ENCODE data around the gene CACNA2D4.

Gene CACNA2D4

GRCh38 chr12:1917172-1918070 lies 1.0 kb downstream of the CACNA2D4 start:
- peak; percentile 57 for DNase-seq

DNA sequence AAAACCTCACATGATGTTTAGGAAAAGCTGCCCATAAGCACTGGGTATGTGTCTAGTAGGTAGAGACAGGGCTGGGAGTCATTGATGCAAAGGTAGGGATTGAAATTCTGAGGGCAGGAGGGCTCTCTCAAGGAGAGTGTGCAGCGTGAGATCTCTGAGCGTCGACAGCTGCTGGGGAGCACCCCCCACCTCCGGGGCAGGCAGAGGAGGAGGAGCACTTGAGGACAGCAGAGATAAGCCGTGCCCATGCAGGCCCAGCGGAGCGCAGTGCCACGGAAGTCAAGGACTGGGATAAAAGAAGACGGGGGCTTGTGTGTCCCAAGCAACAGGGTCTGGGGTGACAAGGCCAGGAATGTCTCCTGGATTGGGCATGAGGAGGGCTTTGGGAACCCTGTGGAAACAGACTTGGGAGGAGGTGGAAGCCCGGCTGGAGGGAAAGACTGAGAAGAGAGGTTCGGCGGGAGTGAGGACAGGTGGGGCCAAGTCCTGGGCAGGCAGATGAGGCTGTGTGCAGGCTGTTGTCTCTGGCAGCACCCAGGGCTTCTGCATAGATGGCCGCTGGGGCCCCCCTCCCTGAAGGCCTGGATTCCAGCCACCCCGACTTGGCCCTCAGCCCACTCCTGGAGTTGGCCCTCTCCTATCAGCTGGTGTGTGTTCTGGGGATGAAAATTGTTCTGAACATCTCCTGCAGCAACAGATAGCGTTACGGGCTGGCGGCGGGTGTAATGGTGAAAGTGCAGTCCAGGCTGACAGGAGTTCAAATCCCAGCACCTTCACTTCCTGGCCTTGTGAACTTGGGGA lies 1.9 kb downstream of the CACNA2D4 start:
- peak; percentile 62 for DNase-seq

DNA sequence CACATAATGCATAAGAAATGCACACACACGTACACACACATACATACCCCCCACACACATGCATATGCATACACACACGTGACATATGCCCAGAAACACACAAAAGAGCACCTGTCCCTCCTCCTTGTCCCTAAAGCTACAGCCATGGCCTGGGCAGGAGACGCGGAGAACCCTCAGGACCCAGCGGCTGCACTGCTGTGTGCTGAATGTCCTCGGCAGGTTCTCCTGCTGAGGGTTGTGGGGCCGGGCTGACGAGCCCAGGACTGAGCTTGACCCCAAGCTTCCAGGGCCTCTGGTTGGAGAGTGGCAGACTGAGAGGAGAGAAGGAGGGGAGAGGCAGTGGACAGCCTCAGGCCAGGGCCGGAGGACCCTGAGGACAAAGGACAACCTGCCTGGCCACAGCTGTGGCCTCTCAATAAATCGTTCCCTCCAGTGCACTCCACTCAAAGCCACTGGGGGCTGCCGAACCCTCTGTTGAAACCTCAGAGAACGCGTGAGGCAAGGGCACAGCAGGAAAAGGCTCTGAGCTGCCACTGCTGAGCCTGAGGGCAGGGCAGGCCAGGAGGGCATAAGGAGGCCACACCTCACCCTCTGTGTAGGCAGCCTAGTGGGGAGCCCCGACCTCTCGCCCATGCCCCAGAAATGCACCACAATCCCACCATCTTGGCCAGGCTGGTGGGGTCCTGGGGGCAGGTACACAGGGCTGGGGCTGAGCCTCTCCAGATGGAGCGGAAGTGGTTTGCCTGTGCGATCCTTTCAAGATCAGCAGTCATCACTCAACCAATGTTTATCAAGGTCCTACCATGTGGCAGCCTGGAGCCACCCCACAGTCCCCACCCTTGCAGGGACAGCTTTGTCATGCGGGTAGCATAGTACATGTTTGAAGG lies 3.1 kb downstream of the CACNA2D4 start:
- DNase-seq = peak; percentile 43

DNA sequence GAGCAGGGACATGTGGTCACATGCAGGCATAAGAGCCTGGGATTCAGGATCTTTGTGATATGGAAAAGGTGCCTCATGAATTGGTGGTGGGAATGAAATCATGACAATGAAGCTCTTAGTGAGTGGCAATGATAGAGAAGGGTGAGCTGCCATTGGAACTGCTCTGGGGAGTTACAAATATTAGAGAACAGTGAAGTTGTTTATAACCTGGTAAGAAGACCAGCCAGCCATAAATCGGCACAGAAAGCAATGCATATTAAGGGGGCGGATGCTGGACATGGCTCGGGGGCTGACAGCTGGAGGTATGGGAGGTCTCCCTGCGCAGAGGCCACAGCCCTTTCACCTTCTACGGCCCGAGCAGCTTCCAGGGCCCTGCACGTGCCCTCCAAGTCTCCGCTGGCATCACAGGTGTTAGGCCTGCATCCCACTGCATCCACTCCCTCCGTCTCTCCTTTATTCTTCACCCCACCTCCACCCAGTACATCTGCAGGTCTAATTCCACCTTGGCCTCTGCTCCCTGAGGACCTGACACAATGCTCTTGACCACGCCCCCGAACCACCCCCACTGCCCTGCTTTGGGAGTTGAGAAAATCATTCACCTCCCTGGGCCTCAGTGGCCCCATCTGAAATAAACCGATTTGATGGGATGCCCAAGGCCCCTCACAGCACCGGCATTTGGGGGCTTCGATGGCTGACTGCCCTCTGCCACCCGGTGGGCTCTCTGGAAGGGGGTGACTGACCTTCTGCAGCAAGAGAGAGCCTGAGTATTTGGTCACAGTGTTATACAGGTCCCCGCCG lies 4.1 kb downstream of the CACNA2D4 start:
- DNase-seq = no peak

- no peak for DNase-seq
Measured at GRCh38 chr12:1913377-1914113, 4.9 kb downstream of the CACNA2D4 start.

DNA sequence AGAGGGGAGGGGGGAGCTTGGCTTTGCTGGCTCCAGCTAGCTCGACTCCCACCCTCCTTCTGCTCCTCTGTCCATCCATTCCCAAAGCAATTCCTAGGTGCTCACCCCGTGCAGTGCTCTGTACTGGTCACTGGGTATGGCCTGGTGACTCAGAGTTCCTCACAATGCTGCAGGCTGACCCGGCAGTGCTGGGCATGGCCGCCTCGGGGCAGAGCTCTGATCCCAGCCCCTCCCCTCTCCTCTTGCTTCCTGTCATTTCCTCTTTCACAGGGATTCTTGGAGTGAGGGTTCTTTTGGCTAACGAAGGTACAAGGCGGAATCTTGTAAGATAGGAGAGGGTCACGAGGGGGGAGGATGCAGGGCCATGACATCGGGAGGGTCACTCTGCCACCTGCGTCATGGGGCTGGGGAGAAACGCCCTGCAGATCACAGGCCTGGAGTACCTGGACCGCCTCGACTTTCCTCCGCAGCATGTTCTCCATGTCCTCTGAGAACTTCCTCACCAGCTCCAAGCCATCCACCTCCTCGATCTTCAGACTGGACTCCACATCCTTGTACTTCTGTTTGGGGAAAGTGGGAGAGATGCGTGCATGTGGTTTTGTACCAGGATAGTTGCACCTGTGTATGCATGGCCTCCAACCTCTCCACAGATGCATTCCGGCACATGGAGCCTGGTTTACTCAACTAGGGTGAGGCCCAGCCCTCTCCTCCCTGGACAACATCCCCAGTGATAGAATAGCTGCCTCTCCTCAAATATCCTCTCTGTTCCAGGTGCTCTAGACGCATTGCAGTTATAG lies 5.7 kb downstream of the CACNA2D4 start:
- no peak for DNase-seq

GRCh38 chr12:1911598-1912575 lies 6.6 kb downstream of the CACNA2D4 start:
- peak; percentile 32 for DNase-seq

DNA sequence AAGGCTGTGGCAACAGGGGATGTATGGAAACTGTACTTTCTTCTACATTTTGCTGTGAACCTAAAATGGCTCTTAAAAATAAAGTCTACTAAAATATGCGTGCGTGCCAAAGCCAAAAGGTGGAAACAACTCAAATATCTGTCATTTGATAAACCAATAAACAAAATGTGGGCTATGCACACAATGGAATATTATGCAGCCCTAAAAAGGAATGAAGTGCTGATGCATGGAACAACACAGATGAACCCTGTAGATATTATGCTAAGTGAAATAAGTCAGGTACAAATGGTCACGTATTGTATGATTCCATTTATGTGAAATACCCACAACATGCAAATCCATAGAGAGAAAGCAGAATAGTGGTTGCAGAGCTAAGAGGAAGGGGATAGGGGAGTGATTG lies 8.0 kb downstream of the CACNA2D4 start:
- no peak for DNase-seq

GRCh38 chr12:1908758-1909157 lies 9.7 kb downstream of the CACNA2D4 start:
- no peak for DNase-seq

GRCh38 chr12:1907652-1908611 lies 10.5 kb downstream of the CACNA2D4 start:
- no peak for DNase-seq

GRCh38 chr12:1906579-1906978 lies 11.9 kb downstream of the CACNA2D4 start:
- no peak for DNase-seq

DNA sequence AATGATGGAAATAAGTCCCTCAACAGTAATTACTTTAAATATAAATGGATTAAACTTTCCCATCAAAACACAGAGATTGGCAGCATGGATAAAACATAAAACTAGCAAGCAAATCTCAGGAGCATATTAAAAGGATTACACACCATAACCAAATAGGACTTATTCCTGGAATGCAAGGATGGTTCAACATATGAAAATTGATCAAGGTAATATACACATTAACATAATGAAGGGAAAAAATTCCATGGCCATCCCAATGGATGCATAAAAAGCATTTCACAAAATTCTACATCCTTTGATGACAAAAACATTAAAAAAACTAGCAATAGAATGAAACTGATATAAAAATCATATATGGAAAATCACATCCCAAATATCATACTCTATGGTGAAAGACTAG lies 13.6 kb downstream of the CACNA2D4 start:
- DNase-seq = no peak

DNA sequence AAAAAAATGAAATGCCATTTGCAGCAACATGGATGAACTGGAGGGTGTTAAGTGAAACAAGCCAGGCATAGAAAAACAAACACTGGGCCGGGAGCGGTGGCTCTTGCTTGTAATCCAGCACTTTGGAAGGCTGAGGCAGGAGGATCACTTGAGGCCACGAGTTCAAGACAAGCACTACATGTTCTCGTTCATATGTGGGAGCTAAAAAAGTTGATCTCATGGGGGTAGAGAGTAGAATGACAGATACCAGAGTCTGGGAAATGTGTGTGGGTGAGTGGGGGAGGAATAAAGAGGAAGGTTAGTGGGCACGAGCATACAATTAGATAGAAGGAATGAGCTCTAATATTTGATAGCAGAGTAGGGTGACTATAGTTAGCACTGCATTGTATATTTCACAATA lies 21.5 kb downstream of the CACNA2D4 start:
- no peak for DNase-seq

DNA sequence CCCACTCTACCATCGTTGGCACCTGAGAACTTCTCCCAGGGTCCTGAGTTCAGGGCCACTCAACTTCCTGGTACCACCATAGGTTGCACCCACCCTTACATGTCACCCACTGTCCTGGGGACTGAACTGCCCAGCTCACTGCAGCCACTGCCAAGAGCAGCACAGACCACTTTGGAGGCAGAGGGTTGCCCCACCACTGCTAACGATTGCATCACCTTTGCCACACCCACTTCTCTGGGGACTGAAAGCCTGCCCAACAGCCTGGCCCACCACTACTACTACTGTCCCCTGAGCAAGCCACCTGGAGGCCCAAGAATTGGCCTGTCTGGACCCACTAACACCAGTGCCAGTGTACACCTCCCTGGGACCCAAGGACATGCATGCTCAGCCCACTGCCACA lies 27.6 kb downstream of the CACNA2D4 start:
- no peak for DNase-seq

DNA sequence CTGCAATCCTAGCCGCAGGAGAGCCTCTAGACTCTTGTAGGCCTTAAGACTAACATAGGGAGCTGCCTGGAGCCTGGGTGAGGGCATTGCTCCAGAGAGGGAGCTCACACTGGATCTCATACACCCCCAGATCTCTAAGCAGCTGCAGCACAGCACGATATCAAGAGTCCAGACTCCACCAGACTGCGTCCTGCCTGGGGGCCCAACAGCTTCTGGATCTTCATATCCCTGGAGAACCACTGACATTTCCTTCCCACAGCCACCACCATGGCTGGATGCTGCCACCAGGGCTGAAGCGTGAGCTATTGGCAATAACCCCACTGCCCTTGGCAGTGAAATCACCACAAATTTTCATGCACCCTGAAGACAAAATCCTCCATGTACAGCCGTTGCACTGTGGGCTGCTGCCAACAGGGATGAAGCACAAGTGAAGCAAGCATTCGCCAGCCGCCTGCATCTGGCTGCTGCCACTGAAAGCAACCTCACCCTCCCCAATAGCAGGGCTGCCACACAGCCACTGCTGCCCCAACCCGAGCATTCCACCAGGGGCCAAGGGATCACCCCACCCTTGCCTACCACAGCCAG lies 28.2 kb downstream of the CACNA2D4 start:
- no peak for DNase-seq

DNA sequence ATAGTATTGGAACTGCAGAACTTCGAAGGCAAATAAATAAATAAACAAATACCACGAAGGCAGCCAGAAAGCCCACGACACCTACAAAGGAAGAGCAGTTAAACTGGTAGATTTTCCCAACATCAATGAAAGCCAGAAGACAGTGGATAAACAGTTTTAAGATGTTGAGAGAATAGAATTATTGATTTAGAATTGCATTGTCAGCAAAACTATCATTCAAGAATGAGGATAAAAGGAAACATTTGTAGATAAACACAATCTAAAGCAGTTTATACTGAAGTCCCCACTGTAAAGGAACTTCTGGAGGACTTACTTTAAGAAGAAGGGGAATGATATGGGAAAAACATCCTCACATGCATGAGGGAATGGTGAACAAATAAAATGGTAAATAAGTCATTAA lies 29.5 kb downstream of the CACNA2D4 start:
- DNase-seq = no peak

DNA sequence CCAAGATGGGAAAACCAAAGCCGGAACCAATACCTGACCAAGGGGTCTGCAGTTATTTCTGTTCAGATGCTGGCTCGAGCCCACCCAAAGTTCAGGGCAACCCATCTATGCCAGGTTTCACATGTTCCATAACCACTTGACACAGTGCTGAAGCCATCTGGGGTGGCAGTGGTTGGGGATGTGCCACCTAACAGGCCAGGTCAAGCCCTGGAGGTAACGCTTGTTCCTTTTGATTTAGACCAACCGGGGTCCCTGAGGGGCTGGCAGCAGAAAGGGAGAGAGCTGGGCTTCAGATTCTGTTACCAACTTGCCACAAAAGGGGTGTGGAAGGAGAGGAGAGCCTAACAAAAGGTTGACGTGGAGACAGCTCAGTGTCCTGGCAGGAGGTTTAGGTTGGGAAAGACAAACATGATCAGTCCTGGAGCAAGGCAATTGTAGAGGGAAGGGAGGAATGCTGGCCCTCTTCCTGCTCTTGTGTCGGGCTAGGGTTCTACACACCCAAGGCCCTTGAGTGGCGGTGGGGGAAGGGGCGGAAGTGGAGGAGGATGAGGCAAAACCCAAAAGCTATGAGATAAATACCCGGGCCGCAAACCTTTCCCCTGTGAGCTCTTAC lies 31.9 kb downstream of the CACNA2D4 start:
- no peak for DNase-seq

All from NCI-H82 (cell line).